OCI-LY1 (cell line): ENCODE measurements around the gene SKA2.
A peak's percentile ranks its signal among the peaks of the same experiment; 100 is the strongest.

Experiments
- H2AFZ ChIP-seq: fragments of 200-600 bp; sonication (generic), shearing (Covaris generic); 2 replicates; pipeline ENCODE4 v1.6.0; 2014; ENCODE audit warnings: antibody characterized with exemption, mild to moderate bottlenecking, low read length
- H3F3A ChIP-seq: fragments of 200-600 bp; sonication (generic), shearing (Covaris generic); 2 replicates; pipeline ENCODE4 v1.6.0; 2014; ENCODE audit warnings: mild to moderate bottlenecking, antibody characterized with exemption, low read length, moderate library complexity; ENCODE audit not compliant: insufficient read depth
- H3K27ac ChIP-seq: fragments of 200-600 bp; sonication (generic); 2 replicates; pipeline ENCODE4 v1.5.1; 2014; ENCODE audit warnings: low read length, mixed run types, mild to moderate bottlenecking, low read depth; ENCODE audit not compliant: poor library complexity, severe bottlenecking
- H3K27me3 ChIP-seq: fragments of 200-600 bp; sonication (generic); 2 replicates; pipeline ENCODE4 v1.6.0; 2014; ENCODE audit warnings: antibody characterized with exemption, mild to moderate bottlenecking, low read length, moderate library complexity; ENCODE audit not compliant: insufficient read depth
- H3K36me3 ChIP-seq: fragments of 200-600 bp; sonication (generic); 2 replicates; pipeline ENCODE4 v1.6.1; 2014; ENCODE audit warnings: mild to moderate bottlenecking, antibody characterized with exemption, low read length, moderate library complexity, mixed read lengths; ENCODE audit not compliant: insufficient read depth
- H3K4me1 ChIP-seq: fragments of 200-600 bp; sonication (generic); 2 replicates; pipeline ENCODE4 v1.5.1; 2014; ENCODE audit warnings: mild to moderate bottlenecking, low read length, moderate library complexity; ENCODE audit not compliant: insufficient read depth, severe bottlenecking
- H3K4me2 ChIP-seq: fragments of 200-600 bp; sonication (generic), shearing (Covaris generic); 2 replicates; pipeline ENCODE4 v1.6.1; 2014; ENCODE audit warnings: low read length
- H3K4me3 ChIP-seq: fragments of 200-600 bp; sonication (generic); 2 replicates; pipeline ENCODE4 v1.5.1; 2014; ENCODE audit warnings: low read length, low read depth, mild to moderate bottlenecking, mixed read lengths; ENCODE audit not compliant: poor library complexity, severe bottlenecking
- H3K79me2 ChIP-seq: fragments of 200-600 bp; shearing (Covaris generic); 2 replicates; pipeline ENCODE4 v1.6.1; 2016; ENCODE audit warnings: mixed run types, low read length, mixed read lengths; ENCODE audit not compliant: insufficient read depth
- H3K9ac ChIP-seq: fragments of 200-600 bp; sonication (generic), shearing (Covaris generic); 2 replicates; pipeline ENCODE4 v1.6.1; 2014; ENCODE audit warnings: mild to moderate bottlenecking, low read length, mixed read lengths
- H3K9me2 ChIP-seq: fragments of 200-600 bp; sonication (generic), shearing (Covaris generic); 2 replicates; pipeline ENCODE4 v1.6.1; 2014; ENCODE audit warnings: low read depth, mild to moderate bottlenecking, low read length, mixed read lengths
- H3K9me3 ChIP-seq: fragments of 200-600 bp; shearing (Covaris generic); 2 replicates; pipeline ENCODE4 v1.6.1; 2014; ENCODE audit warnings: low read length, mixed read lengths
- H4K20me1 ChIP-seq: fragments of 200-600 bp; sonication (generic), shearing (Covaris generic); 2 replicates; pipeline ENCODE4 v1.6.0; 2016; ENCODE audit warnings: mild to moderate bottlenecking, low read length; ENCODE audit not compliant: insufficient read depth
- EZH2 ChIP-seq: fragments of 200-600 bp; sonication (generic), shearing (Covaris generic); IDR thresholded peaks from 2 replicates; pipeline ENCODE4 v1.8.0; 2017; ENCODE audit warnings: borderline replicate concordance, mixed run types, mild to moderate bottlenecking, antibody characterized with exemption, low read length, moderate library complexity, mixed read lengths
- TF ChIP-seq, protein P1 (sequence below): fragments of 200-600 bp; sonication (generic), shearing (Covaris generic); IDR thresholded peaks from 2 replicates; pipeline ENCODE4 v1.5.1; 2017; ENCODE audit warnings: mild to moderate bottlenecking, antibody characterized with exemption, low read length, moderate library complexity, mixed read lengths

SKA2 gene

DNA sequence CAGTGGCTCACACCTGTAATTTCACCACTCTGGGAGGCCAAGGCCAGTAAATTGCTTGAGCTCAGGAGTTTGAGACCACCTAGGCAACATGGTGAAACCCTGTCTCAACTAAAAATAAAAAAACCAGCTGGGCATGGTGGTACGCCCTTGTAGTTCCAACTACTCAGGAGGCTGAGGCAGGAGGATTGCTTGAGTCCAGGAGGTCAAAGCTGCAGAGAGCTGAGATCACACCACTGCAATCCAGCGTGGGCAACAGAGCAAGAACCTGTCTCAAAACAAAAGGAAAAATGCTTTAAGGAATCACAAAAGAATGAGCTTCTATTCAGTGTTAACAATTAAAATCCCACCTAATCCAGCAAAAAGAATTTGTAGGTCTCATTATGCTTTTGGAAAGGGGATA is 6.5 kb upstream of the SKA2 start:
- H3K4me1 ChIP-seq: peaks cover 60% of the 10 kb centered on the region
- H3K36me3 ChIP-seq: peaks cover 31% of the 10 kb centered on the region; the same call in 1 of the 2 replicates
- no peak overlapping the region for H2AFZ ChIP-seq
- peaks cover 93% of the 10 kb centered on the region for H3K79me2 ChIP-seq
- H3K9me3 ChIP-seq: no peaks in the 10 kb centered on the region
- TF ChIP-seq, protein P1, sequence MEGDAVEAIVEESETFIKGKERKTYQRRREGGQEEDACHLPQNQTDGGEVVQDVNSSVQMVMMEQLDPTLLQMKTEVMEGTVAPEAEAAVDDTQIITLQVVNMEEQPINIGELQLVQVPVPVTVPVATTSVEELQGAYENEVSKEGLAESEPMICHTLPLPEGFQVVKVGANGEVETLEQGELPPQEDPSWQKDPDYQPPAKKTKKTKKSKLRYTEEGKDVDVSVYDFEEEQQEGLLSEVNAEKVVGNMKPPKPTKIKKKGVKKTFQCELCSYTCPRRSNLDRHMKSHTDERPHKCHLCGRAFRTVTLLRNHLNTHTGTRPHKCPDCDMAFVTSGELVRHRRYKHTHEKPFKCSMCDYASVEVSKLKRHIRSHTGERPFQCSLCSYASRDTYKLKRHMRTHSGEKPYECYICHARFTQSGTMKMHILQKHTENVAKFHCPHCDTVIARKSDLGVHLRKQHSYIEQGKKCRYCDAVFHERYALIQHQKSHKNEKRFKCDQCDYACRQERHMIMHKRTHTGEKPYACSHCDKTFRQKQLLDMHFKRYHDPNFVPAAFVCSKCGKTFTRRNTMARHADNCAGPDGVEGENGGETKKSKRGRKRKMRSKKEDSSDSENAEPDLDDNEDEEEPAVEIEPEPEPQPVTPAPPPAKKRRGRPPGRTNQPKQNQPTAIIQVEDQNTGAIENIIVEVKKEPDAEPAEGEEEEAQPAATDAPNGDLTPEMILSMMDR: no peak
- TF ChIP-seq EZH2: no peak
- H4K20me1 ChIP-seq: no peaks in the 10 kb centered on the region
- no peaks in the 10 kb centered on the region for H3K27me3 ChIP-seq
- H3F3A ChIP-seq: no peaks in the 10 kb centered on the region
- no peak overlapping the region for H3K9ac ChIP-seq
- H3K27ac ChIP-seq: no peak overlapping the region
- no peaks in the 10 kb centered on the region for H3K9me2 ChIP-seq
- H3K4me3 ChIP-seq: no peak overlapping the region
- no peak overlapping the region for H3K4me2 ChIP-seq

DNA sequence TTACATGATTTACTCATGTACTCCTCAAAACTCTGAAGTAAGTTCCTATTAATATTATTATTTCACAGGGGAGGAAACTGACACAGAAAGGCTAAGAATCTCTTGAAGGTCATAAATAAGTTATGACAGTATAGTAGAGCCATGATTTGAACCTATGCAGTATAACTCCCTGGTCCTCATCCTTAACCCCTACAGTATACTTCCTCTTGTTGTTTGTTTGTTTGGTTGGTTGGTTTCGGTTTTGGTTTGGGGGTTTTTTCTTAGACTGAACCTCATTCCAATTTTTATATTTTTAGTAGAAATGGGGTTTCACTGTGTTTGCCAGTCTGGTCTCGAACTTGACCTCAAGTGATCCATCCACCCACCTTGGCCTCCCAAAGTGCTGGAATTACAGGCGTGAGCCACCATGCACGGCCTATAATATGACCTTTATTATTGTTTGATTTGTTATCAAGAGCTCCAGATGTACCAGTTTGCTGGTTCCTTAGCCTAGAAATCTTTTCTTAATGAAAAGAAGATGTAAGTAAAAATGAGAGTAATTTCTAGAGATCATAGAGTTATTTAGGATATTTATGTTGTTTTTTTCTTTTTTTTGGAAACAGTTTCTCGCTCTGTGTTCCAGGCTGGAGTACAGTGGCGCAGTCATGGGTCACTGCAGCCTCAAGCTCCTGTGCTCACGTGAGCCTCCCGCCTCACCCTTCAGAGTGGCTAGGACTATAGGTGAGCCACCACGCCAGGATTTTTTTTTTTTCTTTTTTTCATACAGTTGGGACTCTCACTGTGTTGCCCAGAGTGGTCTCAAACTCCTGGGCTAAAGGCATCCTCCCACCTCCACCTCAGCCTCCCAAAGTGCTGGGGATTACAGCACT is 5.4 kb upstream of the SKA2 start:
- Histone ChIP-seq H4K20me1 (no peaks in the 10 kb centered on the region), H2AFZ (no peak overlapping the region), H3K36me3 (peaks cover 34% of the 10 kb centered on the region; the same call in 1 of the 2 replicates), H3K79me2 (peaks cover 89% of the 10 kb centered on the region), H3K27ac (no peak overlapping the region), H3F3A (no peaks in the 10 kb centered on the region), H3K4me2 (no peak overlapping the region), H3K27me3 (no peaks in the 10 kb centered on the region), H3K9me3 (no peaks in the 10 kb centered on the region), H3K4me3 (no peak overlapping the region), H3K4me1 (peaks cover 58% of the 10 kb centered on the region), H3K9me2 (no peaks in the 10 kb centered on the region), H3K9ac (no peak overlapping the region)
- TF ChIP-seq EZH2: no peak
- TF ChIP-seq, protein P1: no peak

DNA sequence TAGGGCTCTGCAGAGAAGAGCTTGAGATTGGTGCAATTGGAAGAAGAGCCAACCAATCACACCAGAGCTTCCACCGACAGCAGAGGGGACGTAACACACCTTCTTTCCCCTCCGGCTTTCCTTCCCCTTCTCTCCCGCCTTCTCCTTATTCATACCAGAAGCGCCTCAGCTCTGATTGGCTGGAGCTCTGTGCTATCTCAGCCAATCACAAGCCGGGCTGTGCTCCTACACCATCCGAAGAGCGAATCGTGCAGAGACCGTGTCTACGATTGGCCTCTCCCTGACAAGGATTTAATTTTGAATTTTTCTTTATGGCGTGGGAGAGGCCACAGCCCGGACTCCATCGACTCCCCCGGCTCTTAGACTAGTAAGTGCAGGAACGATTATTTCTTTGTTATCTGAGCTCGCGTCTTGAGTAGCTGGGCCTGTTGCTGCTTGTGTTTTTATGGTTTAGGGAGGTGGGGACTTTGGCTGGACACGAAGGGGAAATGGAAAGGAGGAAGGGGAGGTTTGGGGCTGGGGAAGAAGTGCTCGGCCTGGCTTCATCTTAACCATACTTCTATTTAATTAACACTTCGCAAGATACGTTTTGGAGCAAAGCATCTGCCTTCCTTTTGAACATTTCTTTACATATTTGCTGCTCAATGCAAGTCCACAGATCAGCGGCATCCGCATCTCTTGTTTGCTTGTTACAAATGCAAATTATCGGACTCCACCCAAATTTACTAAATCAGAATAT is 622 bp upstream of the SKA2 start, which contains the start of gene PRR11:
TSS of gene PRR11 (plus strand) at position 308 of the 739 bp plus-strand sequence. CDS start 14,007 bp downstream, outside the sequence.
- peak within 1 kb of the TSS; percentile 100 for H3K9ac ChIP-seq
- H3K4me2 ChIP-seq: peak within 1 kb of the TSS; percentile 73
- peak within 1 kb of the TSS; percentile 100 for H3K4me3 ChIP-seq
- H3K27me3 ChIP-seq: no peaks in the 10 kb centered on the region
- peaks cover 88% of the 10 kb centered on the region for H3K79me2 ChIP-seq
- TF ChIP-seq, protein P1: no peak
- no peak for TF ChIP-seq EZH2
- peak within 1 kb of the TSS; percentile 95 for H3K27ac ChIP-seq
- H4K20me1 ChIP-seq: no peaks in the 10 kb centered on the region
- H3F3A ChIP-seq: no peaks in the 10 kb centered on the region
- H3K4me1 ChIP-seq: peaks cover 77% of the 10 kb centered on the region
- no peaks in the 10 kb centered on the region for H3K9me3 ChIP-seq
- no peaks in the 10 kb centered on the region for H3K9me2 ChIP-seq
- no peak within 1 kb of the TSS for H2AFZ ChIP-seq
- peaks cover 28% of the 10 kb centered on the region; the same call in 1 of the 2 replicates for H3K36me3 ChIP-seq
